Measurements from ENCODE around the gene KCNQ5. TPM values are rescaled to one million over a fixed set of nuclear protein-coding genes. Genes with fewer than 3 reads are reported as not detected.
A peak's percentile ranks its signal among the peaks of the same experiment; 100 is the strongest.

KCNQ5 gene
- total and polyA plus RNA-seq, 10 of the 15 experiments (the other 5 are each of a cell fraction or from before 2014, with no cell fraction given) = 0.60 to 16.2 (median 3.2) TPM

GRCh38 chr6:72741083-72741482 is 119.2 kb downstream of the KCNQ5 start (continued):
- TF ChIP-seq ZNF687 (IDR thresholded peaks at IDR 0.05) = no peak
- TF ChIP-seq STAT1 (conservative IDR thresholded peaks at IDR 0.05) = no peak
- peak; percentile 40; the same call in 1 of the 2 replicates for TF ChIP-seq RUNX3 (IDR thresholded peaks at IDR 0.05; ENCODE audit: low read length)
- TF ChIP-seq MTA2 (IDR thresholded peaks at IDR 0.05; ENCODE audit: low read depth) = peak; percentile 51; the same call in 1 of the 2 replicates
- no peak for TF ChIP-seq NFIC (IDR thresholded peaks at IDR 0.05; ENCODE audit: low read depth, low read length)
- peak; percentile 60 for TF ChIP-seq RELB (IDR thresholded peaks at IDR 0.05; ENCODE audit: low read depth)
- peak; percentile 57 for TF ChIP-seq MEF2B (IDR thresholded peaks at IDR 0.05; ENCODE audit: partially characterized antibody, poor library complexity, severe bottlenecking)
- TF ChIP-seq PKNOX1 (IDR thresholded peaks at IDR 0.05) = peak; percentile 90
- TF ChIP-seq CREB1 (IDR thresholded peaks at IDR 0.05; ENCODE audit: low read depth) = no peak
- TF ChIP-seq SKIL (IDR thresholded peaks at IDR 0.05; ENCODE audit: low read depth, poor library complexity, severe bottlenecking) = peak; percentile 31

All from GM12878 (cell line).